Measurements from ENCODE around the gene SH3GL1.

The SH3GL1 gene

GRCh38 chr19:4396949-4397783 lies 3.2 kb downstream of the SH3GL1 start:
- DNase-seq: no peak

- no peak for DNase-seq
These were observed 6.3 kb downstream of the SH3GL1 start for GRCh38 chr19:4393947-4394590.

GRCh38 chr19:4391701-4392483 lies 8.5 kb downstream of the SH3GL1 start:
- DNase-seq: no peak

GRCh38 chr19:4391306-4391693 lies 9.0 kb downstream of the SH3GL1 start:
- no peak for DNase-seq

GRCh38 chr19:4390567-4391305 lies 9.6 kb downstream of the SH3GL1 start:
- DNase-seq: no peak

- no peak for DNase-seq
These were observed 10.3 kb downstream of the SH3GL1 start for GRCh38 chr19:4390017-4390566.

- DNase-seq: no peak
These were observed 10.8 kb downstream of the SH3GL1 start for GRCh38 chr19:4389511-4390016.

- no peak for DNase-seq
These were observed 11.3 kb downstream of the SH3GL1 start for GRCh38 chr19:4389064-4389375.

GRCh38 chr19:4388337-4389063 lies 11.8 kb downstream of the SH3GL1 start:
- no peak for DNase-seq

- DNase-seq: no peak
These were observed 14.1 kb downstream of the SH3GL1 start for GRCh38 chr19:4386041-4386782.

GRCh38 chr19:4385291-4386040 lies 14.9 kb downstream of the SH3GL1 start:
- no peak for DNase-seq

- DNase-seq: peak; percentile 49
These were observed 20.1 kb downstream of the SH3GL1 start for GRCh38 chr19:4380254-4380727.

- DNase-seq: no peak
These were observed 20.7 kb downstream of the SH3GL1 start for GRCh38 chr19:4379383-4380253.

GRCh38 chr19:4378886-4379285 lies 21.5 kb downstream of the SH3GL1 start:
- no peak for DNase-seq

GRCh38 chr19:4376991-4377781 lies 23.2 kb downstream of the SH3GL1 start:
- no peak for DNase-seq

- DNase-seq: no peak
These were observed 23.7 kb downstream of the SH3GL1 start for GRCh38 chr19:4376671-4376990.

- DNase-seq: peak; percentile 37
These were observed 24.2 kb downstream of the SH3GL1 start for GRCh38 chr19:4376028-4376670.

Measured in hematopoietic multipotent progenitor cell treated with erythropoietin and hydrocortisone succinate and interleukin-3 and kit ligand, for 8 days (in vitro differentiated cells).